ENCODE data around the gene GALNT9.
"Not testable (repeated sequence)": the region's sequence is repeated elsewhere in the genome, so short reads cannot be mapped to it uniquely, and the experiment has no call there.

GALNT9 gene

DNA sequence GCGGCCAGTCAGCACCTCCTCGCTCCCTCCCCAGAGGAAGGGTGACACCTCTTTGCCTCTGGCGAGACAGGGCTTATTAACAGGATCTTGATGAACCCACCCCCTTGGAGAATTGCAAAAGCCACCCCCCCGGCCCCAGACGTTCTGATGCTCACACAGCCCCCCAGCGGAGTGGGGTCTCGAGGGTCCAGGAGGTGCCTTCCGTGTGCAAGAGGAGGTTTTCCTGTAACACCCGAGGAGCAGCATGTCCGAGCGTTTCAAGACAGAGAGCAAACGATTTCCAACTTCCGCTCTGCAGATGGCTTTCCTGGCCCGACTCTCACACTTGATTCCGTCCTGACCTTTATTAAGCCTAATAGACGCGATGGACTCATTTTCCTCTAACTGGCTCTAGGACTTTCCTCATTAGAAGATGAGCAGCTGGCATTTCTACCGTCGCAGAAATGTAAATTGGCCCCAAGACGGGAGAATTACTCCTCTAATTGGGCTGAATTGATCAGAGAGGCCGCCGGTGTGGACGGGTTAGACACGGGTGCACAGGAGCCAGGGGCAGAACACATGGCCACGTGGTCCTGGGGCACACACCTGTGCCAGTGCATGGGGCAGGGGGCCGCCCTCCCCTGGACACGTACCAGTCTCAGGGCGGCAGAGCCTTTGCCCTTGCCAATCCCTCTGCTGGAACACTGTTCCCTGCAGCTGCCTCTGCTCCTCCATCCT is 100.8 kb downstream of the GALNT9 start:
- no peak for DNase-seq

DNA sequence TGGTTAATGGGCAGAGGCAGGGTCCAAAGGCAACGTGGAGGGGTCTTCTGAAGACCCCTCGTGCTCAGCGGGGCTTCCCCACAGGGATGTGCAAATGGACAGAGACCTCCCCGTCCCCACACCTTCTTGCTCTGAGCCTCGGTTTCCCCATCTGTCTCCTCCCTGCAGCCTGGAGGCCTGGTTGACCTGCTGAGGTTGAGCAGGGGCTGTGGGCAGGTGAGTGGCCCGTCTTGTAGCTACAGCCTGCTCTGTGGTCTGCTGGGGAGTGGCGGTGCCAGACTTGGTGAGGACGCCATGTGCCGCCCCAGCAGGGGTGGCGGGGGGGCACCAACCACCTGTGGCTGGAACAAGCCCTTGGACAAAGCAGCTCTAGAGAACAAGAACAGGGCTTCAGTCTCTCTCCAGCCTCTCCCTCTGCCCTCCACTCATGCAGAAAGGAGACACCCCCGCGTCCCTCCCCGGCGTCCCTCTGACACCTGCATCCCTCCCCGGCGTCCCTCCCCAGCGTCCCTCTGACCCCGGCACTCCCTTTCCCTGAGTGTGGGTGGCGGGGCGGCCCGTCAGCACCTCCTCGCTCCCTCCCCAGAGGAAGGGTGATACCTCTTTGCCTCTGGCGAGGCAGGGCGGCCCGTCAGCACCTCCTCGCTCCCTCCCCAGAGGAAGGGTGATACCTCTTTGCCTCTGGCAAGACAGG is 101.5 kb downstream of the GALNT9 start:
- DNase-seq: no peak

DNA sequence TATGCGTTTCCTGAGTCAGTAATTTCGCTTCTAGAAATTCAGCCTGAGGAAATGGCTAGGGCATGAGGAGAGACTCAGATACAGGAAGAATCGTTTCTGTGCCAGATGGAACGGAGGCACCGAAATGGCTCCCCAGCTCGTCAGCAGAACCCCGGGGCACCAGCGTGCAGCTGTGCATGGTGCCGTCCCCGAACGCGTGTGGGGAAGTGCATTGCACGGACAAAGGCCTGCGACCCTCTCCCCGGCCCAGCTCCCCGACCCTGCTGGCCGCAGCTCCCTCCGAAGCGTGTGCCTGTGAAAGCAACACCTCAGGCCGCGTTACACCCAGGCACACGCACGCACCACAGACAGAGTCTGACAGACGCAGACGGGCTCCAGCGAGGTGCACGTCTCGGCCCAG is 102.3 kb downstream of the GALNT9 start:
- DNase-seq: no peak

DNA sequence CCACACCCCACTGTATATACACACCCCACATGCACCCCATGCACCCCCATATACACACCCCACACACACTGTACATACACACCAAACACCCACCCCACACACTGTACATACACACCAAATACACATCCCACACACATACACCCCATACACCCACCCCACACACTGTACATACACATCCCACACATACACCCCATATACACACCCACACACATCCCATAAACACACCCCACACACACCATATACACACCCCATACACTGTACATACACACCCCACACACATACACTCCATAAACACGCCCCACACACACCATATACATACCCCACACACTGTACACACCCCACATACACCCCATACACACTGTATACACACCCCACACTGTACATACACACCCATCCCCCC is 102.8 kb downstream of the GALNT9 start:
- no peak for DNase-seq

DNA sequence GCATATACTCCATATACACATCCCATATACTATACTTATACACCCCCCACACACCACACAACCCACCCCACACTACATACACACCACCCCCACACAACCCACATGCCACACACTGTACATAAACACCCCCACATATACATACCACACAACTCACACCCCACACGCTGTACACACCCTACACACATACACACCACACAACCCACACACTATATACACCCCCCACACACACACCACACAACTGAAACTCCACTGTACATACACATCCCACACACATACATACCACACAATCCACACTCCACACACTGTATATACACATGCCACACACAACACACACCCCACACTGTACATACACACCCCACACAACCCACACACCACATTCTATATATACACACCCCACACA is 104.2 kb downstream of the GALNT9 start:
- no peak for DNase-seq

DNA sequence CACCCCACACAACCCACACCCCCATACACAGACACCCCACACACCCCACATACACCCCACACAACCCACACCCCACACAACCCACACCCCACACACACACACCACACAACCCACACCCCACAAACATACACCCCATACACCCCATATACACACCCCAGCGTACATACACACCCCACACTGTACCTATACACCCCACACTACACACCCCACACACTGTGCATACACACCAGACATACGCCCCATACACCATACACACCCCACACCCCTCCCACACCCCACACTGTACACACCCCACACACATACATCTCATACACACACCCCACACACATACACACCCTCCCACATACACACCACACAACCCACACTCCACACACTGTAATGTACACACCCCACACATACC is 104.9 kb downstream of the GALNT9 start:
- no peak for DNase-seq

DNA sequence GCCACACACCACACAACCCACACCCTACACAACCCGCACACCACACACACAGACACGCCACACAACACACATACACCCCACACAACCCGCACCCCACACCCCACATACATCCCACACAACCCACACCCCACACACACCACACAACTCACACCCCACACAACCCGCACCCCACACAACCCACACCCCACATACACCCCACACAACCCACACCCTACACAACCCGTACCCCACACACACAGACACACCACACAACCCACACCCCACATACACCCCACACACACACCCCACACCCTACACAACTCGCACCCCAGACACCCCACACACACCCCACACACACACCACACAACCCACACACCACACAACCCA is 106.6 kb downstream of the GALNT9 start:
- DNase-seq: no peak

DNA sequence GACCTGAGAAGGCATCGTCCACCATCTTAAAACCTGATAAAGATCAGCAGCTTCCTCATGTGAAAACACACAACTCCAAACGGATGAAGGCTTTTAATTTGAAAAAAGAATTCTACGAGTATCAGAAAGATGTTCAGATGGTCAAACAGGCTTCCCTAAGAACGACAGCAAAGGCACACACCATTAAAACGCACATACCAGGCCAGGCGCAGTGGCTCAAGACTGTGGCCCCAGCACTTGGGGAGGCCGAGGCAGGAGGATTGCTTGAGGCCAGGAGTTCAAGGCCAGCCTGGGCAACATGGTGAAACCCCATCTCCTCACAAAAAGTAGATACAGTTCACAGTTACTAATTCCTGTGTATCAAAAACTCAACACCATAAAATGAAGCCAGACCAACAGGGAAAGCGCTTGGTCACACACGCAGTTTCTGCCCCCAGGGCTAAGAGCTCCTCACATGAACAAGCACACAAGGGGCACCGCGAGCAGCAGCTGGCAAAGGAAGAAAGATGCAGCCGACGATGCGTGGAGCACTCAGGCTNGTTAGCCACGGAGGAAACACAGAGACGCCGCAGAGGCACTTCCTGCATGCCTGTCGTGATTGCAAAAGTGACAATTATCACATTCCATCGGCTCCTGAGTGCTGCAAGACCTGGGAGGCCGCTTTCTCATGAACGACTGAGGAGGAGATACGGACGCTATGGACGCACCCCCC is 107.1 kb downstream of the GALNT9 start:
- no peak for DNase-seq

DNA sequence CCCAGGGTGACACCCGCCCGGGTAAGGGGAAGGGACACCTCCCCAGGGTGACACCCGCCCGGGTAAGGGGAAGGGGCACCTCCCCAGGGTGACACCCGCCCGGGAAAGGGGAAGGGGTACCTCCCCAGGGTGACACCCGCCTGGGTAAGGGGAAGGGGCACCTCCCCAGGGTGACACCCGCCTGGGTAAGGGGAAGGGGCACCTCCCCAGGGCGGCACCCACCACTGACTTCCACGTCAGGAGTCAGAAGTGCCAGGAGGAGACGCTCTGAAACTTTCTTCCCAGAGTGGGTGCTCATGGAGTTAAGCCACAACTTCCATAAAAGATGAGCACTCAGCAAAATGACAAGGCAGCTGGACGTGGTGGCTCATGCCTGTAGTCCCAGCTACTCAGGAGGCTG is 109.6 kb downstream of the GALNT9 start:
- not testable (repeated sequence) for DNase-seq

DNA sequence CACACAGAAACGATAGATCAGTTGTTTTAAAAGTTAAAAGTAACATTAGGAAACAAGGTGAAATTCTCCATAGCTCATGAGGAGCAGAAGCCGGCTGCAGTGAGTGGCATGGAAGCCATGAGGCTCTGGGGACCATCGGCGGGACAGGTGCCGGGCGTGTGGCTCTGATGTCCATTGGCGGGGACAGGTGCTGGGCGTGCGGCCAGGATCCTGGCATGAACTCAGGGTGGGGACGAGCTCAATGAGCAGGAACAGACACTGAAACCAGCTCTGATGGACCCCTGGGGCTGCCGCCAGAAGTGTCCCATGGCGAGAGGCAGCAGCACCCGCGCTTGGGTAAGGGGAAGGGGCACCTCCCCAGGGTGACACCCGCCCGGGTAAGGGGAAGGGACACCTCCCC is 110.1 kb downstream of the GALNT9 start:
- no peak for DNase-seq

DNA sequence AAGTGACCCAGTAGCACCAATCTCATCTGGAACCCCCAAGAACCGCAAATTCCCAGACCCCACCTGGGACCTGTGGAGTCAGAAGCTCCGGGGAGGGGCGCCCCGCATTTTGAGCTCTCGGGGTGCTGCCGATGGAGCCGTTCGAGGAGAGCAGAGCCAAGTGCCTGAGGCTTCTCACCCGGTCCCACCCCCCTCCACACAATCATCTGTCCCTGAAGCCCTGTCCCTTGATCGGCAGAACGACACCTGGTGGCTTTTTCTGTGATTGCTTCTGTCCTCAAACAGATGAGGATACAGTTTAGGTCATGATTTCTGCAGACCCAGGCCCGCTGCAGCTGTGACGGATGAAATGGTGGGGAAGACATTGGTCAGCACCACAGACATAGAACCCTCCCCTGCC is 110.5 kb downstream of the GALNT9 start:
- no peak for DNase-seq

DNA sequence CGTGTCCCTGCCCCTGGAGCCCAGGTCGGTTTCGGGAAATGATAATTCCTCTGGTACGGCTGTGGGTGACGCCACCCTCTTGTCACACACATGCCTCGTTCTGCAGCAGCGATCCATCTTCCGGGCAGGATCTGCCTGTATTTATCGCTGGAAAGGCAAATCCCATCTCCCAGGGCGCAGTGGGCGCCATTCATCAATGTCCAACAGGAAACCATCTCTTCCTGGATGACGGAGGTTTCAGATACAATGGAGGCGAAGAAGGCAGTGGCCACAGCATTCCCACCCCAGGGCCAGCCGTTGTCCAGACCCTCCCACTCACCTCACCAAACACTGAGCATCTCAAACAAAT is 110.9 kb downstream of the GALNT9 start:
- DNase-seq: no peak

DNA sequence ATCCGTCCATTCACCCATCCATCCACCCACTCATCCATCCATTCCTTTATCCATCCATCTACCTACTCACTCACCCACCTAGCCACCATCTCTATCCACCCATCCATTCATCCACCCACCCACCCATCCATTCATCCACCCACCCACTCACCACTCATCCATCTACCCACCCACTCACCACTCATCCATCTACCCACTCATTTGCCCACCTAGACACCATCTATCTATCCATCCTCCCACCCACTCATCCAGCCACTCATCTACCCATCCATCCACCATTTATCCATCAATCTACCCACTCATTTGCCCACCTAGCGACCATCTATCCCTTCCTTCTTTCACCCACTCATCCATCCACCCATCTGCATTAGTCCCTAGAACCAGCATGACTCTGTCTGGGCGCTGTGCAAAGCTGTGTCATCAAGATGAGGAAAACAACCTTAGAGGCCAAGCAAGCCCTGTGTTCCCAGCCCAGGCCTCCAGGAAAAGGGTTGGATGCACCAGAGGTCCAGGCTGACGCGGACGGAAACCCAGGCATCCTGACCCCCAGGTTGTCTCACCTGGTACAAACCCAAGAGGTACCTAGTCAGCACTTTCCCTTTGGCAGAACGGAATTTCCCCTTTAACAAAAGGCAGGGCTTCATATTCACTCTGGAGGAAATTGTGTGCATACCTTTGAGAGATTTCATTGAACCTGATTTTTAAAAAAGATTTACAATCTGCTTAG is 111.4 kb downstream of the GALNT9 start:
- DNase-seq: no peak

DNA sequence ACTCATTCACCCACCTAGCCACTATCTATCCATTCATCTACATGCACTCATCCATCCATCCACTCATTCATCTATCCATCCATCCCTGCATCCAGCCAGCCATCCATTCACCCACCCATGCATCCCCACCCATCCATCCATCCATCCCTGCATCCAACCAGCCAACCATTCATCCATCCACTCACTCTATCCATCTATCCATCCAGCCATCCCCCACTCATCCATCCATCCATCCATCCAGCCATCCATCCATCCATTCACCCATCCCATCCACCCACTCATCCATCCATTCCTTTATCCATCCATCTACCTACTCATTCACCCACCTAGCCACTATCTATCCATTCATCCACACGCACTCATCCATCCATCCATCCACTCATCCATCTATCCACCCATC is 112.0 kb downstream of the GALNT9 start:
- DNase-seq: no peak

DNA sequence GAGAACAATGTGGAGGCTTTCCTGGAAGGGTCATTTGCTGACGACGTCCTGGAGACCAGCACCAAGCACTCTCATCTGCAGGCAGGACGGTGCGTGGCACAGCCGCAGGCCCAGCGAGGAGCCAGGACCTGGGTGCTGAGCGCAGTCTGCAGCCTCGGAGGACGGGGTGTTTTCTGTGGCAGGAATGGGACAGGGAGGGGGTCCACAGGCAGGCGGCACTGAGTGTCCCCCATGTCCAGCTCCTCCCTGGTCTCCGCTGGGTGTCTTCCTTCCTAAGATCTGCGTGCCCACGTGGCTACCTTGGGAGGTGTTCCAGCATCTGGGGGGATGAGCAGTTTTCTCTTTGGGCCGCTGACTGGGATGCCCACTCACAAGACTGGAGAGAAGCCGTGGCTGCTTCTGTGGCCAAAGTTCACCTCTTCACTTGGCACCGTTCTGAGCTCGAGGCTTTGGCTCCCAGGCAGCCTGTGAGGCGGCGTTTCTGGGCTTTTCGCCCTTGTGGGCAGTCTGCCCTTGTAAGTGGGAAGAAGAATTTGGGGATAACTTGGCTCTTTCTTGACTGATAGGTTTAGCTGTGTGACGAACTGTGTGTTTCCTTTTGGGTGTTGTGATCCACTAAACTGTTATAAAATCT is 112.9 kb downstream of the GALNT9 start:
- no peak for DNase-seq

DNA sequence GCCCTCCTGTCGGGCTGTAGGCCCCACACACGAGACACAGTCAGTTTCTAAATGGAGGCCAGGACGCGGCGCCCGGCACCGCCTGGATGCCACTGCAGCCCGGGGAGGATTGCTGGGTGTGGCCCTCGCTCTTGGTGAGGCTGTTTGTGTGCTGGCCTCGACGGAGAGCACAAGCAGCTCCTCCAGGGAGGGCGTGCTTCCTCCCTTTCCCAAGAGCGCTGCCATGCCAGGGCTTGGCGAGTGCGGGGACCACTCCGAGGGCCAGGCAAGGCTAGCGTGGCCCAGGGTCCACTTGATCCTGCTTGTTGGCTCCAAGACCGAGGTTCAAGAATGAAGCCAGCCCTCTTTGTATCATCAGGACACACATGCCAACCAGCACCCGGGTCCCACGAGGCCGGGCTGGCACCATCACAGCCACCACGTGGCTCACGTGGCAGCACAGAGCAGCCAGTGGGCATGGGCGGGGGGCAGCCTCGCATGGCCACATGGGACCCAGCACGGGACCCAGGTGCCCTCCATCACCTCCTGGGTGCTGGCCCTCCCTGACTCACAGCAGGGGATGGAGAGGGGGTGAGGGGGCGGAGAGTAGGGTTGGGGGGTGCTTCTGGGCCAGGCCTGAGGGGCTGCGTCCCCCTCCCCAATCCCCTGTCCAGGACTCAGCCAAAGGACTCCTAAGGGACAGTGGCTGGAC is 113.9 kb downstream of the GALNT9 start:
- no peak for DNase-seq

DNA sequence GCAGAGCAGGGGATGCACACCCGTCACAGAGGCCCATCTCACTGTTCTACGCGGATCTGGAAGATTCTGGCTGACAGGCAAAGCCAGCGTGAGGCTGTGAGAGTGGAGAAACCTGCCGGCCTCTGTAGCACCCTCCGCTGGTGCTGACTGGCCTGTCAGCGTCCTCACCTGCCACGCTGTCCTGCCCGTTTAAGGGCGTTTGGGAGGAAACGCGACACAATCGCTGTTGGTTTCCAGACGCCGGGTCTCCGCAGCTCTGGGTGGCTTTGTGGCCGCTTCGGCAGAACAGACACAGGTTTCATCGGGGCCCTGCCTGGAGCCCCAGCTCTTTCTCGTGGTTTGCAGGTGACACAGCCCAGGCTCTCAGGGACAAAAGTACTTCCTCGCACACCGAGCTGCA is 114.5 kb downstream of the GALNT9 start:
- no peak for DNase-seq

DNA sequence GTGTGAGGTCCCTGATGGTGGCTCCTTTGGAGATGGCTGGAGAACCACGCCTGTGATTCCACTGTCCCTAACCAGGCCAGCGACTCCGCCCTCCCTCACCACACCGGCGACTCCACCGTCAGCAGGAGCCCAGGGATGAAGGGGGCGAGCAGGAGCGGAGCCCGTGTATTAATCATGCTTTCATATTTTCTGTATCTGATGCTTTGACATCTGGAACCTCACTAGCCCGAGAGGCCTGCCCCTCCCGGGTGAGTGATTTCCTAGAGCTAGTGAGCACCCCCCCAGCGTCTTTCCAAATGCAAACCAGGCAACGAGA is 115.3 kb downstream of the GALNT9 start:
- no peak for DNase-seq

DNA sequence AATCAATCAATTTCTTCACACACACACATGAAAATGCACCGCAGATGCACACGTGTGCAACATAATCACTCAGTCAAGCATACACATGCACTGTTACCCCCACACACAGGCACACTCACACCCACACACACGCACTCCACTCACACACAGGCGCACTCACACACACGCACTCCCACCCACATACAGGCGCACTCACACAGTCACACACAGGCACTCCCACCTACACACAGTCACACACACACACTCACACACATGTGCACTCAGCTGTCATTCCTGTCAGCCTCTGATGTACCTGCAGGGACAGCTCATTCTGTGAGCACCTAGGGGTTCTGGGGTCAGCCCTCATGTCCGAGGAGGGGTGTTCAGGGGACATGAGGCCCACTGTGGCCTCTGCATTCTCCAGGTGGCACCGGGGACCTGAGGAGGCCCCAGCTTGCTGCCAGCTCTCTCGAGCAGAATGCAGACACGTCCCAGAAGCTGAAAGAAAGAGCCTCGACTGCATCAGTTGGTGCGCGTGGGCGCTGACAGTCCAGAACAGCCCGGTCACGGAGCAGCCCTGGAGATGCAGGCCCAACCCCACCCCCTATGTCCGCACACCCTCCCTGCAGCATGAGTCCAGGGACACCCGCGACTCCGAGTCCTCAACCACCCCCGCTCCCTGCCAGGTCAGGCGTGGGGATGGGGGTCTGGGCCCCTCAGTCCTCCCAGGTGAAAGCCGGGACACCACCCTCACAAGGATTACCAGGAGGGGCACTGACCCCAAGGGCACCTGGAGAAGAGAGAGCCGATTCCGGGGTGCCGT is 115.8 kb downstream of the GALNT9 start:
- DNase-seq: no peak

DNA sequence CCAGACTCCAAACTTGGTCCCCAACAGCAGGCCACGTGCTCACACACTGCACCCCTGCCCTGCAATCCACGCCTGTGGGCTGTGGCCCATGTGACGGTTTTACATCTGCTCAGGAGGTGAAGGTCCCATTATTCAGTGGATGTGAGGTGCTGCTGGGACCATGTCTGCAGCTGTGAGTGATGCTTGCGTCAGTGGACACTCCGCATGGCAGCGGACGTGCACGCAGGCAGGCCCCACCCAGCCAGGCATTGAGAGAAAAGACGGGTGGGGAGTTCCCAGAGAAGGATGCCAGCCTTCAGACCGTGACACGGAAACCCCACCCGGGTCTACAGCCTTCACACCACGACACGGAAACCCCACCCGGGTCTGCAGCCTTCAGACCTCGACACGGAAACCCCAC is 117.6 kb downstream of the GALNT9 start:
- DNase-seq: no peak

DNA sequence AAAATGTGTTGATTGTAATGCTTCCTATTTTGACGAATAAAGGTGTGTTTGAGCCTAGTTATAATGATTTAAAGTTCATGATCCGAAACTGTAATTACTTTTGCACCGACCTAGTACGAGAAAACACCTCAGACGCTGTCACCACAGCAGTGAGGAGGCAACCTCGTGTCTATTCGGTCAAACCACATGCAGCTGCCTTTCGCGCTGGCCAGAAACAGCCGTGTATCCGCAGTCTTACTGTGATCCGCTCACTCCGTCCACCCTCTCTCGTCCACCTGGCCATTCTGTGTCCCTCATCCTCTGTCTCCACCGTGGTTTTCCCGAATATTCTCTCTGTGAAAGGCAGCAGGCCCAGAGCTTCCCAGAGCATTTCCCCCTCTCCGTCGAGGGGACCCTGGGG is 118.1 kb downstream of the GALNT9 start:
- no peak for DNase-seq
